Adipocyte (in vitro differentiated cells): ENCODE results near the gene KDM4C.

Source experiments
- DNase-seq: peaks from one replicate; pipeline ENCODE4 v3.0.0-alpha.2; 2015; ENCODE audit warnings: low read depth
- H3K27me3 ChIP-seq: replicated peaks from 2 replicates; pipeline ENCODE4 v1.7.0; 2013; ENCODE audit warnings: mild to moderate bottlenecking, low read length, moderate library complexity; ENCODE audit not compliant: control insufficient read depth, insufficient read depth
- H3K36me3 ChIP-seq: 2 replicates; pipeline ENCODE4 v1.7.0; 2013; ENCODE audit warnings: low read length, mild to moderate bottlenecking, moderate library complexity; ENCODE audit not compliant: control insufficient read depth, insufficient read depth, severe bottlenecking
- H3K4me1 ChIP-seq: 2 replicates; pipeline ENCODE4 v1.7.0; 2013; ENCODE audit warnings: mild to moderate bottlenecking, low read length, moderate library complexity; ENCODE audit not compliant: control insufficient read depth, insufficient read depth
- H3K4me3 ChIP-seq: 2 replicates; pipeline ENCODE4 v1.7.0; 2013; ENCODE audit warnings: mild to moderate bottlenecking, low read length, moderate library complexity
- H3K9ac ChIP-seq: 2 replicates; pipeline ENCODE4 v1.7.0; 2013; ENCODE audit warnings: mild to moderate bottlenecking, low read length, moderate library complexity
- H3K9me3 ChIP-seq: 2 replicates; pipeline ENCODE4 v1.7.0; 2013; ENCODE audit warnings: mild to moderate bottlenecking, low read length, moderate library complexity; ENCODE audit not compliant: control insufficient read depth

Gene KDM4C

GRCh38 chr9:6909181-6909580, 151.4 kb downstream of the KDM4C start:
- DNase-seq, result no peak
- peaks cover 3% of the 10 kb centered on the region for H3K36me3 ChIP-seq
- H3K4me1 ChIP-seq, result peaks cover 7% of the 10 kb centered on the region
- no peak overlapping the region for H3K9ac ChIP-seq
- H3K27me3 ChIP-seq, result no peaks in the 10 kb centered on the region
- no peaks in the 10 kb centered on the region for H3K9me3 ChIP-seq
- H3K4me3 ChIP-seq, result no peak overlapping the region

GRCh38 chr9:6910032-6910431, 152.3 kb downstream of the KDM4C start:
- no peaks in the 10 kb centered on the region for H3K27me3 ChIP-seq
- peaks cover 3% of the 10 kb centered on the region for H3K36me3 ChIP-seq
- H3K9ac ChIP-seq, result no peak overlapping the region
- no peak overlapping the region for H3K4me3 ChIP-seq
- no peaks in the 10 kb centered on the region for H3K9me3 ChIP-seq
- H3K4me1 ChIP-seq, result peaks cover 7% of the 10 kb centered on the region
- peak; percentile 57 for DNase-seq

- peaks cover 7% of the 10 kb centered on the region for H3K4me1 ChIP-seq
- no peaks in the 10 kb centered on the region for H3K27me3 ChIP-seq
- no peak overlapping the region for H3K9ac ChIP-seq
- H3K36me3 ChIP-seq, result peaks cover 3% of the 10 kb centered on the region
- H3K9me3 ChIP-seq, result no peaks in the 10 kb centered on the region
- DNase-seq, result no peak
- no peak overlapping the region for H3K4me3 ChIP-seq
Observed at GRCh38 chr9:6910497-6910896, 152.7 kb downstream of the KDM4C start.

- Histone ChIP-seq H3K4me3 (no peak overlapping the region), H3K9ac (no peak overlapping the region), H3K9me3 (no peaks in the 10 kb centered on the region), H3K36me3 (no peaks in the 10 kb centered on the region), H3K4me1 (peaks cover 7% of the 10 kb centered on the region), H3K27me3 (no peaks in the 10 kb centered on the region)
- DNase-seq, result no peak
Observed at GRCh38 chr9:6911901-6912638, 154.3 kb downstream of the KDM4C start.

GRCh38 chr9:6915635-6916034, 157.9 kb downstream of the KDM4C start:
- peaks cover 7% of the 10 kb centered on the region for H3K4me1 ChIP-seq
- no peaks in the 10 kb centered on the region for H3K36me3 ChIP-seq
- DNase-seq, result no peak
- H3K27me3 ChIP-seq, result no peaks in the 10 kb centered on the region
- no peak overlapping the region for H3K9ac ChIP-seq
- H3K9me3 ChIP-seq, result peaks cover 5% of the 10 kb centered on the region
- H3K4me3 ChIP-seq, result no peak overlapping the region

GRCh38 chr9:6917162-6917561, 159.4 kb downstream of the KDM4C start:
- Histone ChIP-seq H3K27me3 (no peaks in the 10 kb centered on the region), H3K9ac (no peak overlapping the region), H3K4me3 (no peak overlapping the region)

GRCh38 chr9:6920041-6920440, 162.3 kb downstream of the KDM4C start:
- H3K27me3 ChIP-seq, result no peaks in the 10 kb centered on the region
- H3K4me1 ChIP-seq, result peaks cover 12% of the 10 kb centered on the region
- H3K9me3 ChIP-seq, result peaks cover 5% of the 10 kb centered on the region
- peaks cover 4% of the 10 kb centered on the region for H3K36me3 ChIP-seq
- H3K4me3 ChIP-seq, result peak overlapping the region; percentile 42
- DNase-seq, result no peak
- no peak overlapping the region for H3K9ac ChIP-seq

More at GRCh38 chr9:6917162-6917561, 159.4 kb downstream of the KDM4C start:
- peaks cover 4% of the 10 kb centered on the region for H3K36me3 ChIP-seq
- peaks cover 11% of the 10 kb centered on the region for H3K4me1 ChIP-seq
- DNase-seq, result no peak
- peaks cover 5% of the 10 kb centered on the region for H3K9me3 ChIP-seq

- H3K36me3 ChIP-seq, result peaks cover 4% of the 10 kb centered on the region
- no peak overlapping the region for H3K4me3 ChIP-seq
- no peaks in the 10 kb centered on the region for H3K27me3 ChIP-seq
- no peak overlapping the region for H3K9ac ChIP-seq
- peaks cover 5% of the 10 kb centered on the region for H3K9me3 ChIP-seq
- H3K4me1 ChIP-seq, result peaks cover 12% of the 10 kb centered on the region
- no peak for DNase-seq
Observed at GRCh38 chr9:6921315-6921714, 163.5 kb downstream of the KDM4C start.

GRCh38 chr9:6922124-6922676, 164.4 kb downstream of the KDM4C start:
- no peak overlapping the region for H3K9ac ChIP-seq
- H3K4me1 ChIP-seq, result peaks cover 12% of the 10 kb centered on the region
- H3K36me3 ChIP-seq, result peaks cover 4% of the 10 kb centered on the region
- DNase-seq, result no peak
- peaks cover 5% of the 10 kb centered on the region for H3K9me3 ChIP-seq
- no peaks in the 10 kb centered on the region for H3K27me3 ChIP-seq
- no peak overlapping the region for H3K4me3 ChIP-seq

- Histone ChIP-seq H3K4me3 (no peak overlapping the region), H3K9me3 (peaks cover 5% of the 10 kb centered on the region), H3K36me3 (peaks cover 4% of the 10 kb centered on the region), H3K4me1 (peaks cover 12% of the 10 kb centered on the region), H3K9ac (no peak overlapping the region), H3K27me3 (no peaks in the 10 kb centered on the region)
- DNase-seq, result no peak
Observed at GRCh38 chr9:6922680-6923079, 164.9 kb downstream of the KDM4C start.

- no peaks in the 10 kb centered on the region for H3K27me3 ChIP-seq
- peaks cover 5% of the 10 kb centered on the region for H3K9me3 ChIP-seq
- H3K4me1 ChIP-seq, result peaks cover 12% of the 10 kb centered on the region
- H3K36me3 ChIP-seq, result peaks cover 4% of the 10 kb centered on the region
- no peak overlapping the region for H3K4me3 ChIP-seq
- DNase-seq, result no peak
- H3K9ac ChIP-seq, result no peak overlapping the region
Observed at GRCh38 chr9:6923086-6923485, 165.3 kb downstream of the KDM4C start.
